ENCODE measurements around the gene MINAR2. TPM values are rescaled to one million over a fixed set of nuclear protein-coding genes. Genes with fewer than 3 reads are reported as not detected.

MINAR2 gene
- total and polyA plus RNA-seq, 4 donors = 0.09 TPM; not detected in 3

GRCh38 chr5:129760636-129761325 is 12.9 kb downstream of the MINAR2 start:
- Histone ChIP-seq H3K9ac (ENCODE audit: insufficient read depth in 1 of 2, low read length in 2 of 2) (no peak overlapping the region), H3K36me3 (ENCODE audit: control insufficient read depth in 4 of 4, insufficient read depth in 4 of 4, low read length in 4 of 4) (no peaks in the 10 kb centered on the region), H3K27ac (ENCODE audit: low read depth in 1 of 2, low read length in 1 of 2) (no peak overlapping the region), H3K4me3 (no peak overlapping the region), H3K9me3 (ENCODE audit: control insufficient read depth in 4 of 4, insufficient read depth in 3 of 4, low read length in 3 of 4) (no peaks in the 10 kb centered on the region), H3K27me3 (ENCODE audit: control insufficient read depth in 3 of 3, insufficient read depth in 3 of 3, low read length in 2 of 3) (no peaks in the 10 kb centered on the region), H3K4me1 (ENCODE audit: control insufficient read depth in 5 of 5, insufficient read depth in 5 of 5, low read length in 5 of 5) (peaks cover 0 to 18% (median 0%) of the 10 kb centered on the region in 5 donors)
- ATAC-seq (ENCODE audit: insufficient read depth, low FRiP score) (no peak), DNase-seq (peak in 2 of 3 donors; percentile 79 to 84)
- no peak for TF ChIP-seq CTCF (IDR thresholded peaks at IDR 0.05; ENCODE audit: control extremely low read depth, extremely low read depth)
- 86 to 91% methylated on average over 1 of the region's 1 CpG for WGBS, 2 donors

- Histone ChIP-seq H3K27ac (ENCODE audit: low read depth in 1 of 2, low read length in 1 of 2) (no peak overlapping the region), H3K4me1 (ENCODE audit: control insufficient read depth in 5 of 5, insufficient read depth in 5 of 5, low read length in 5 of 5) (peaks cover 0 to 18% (median 0%) of the 10 kb centered on the region in 5 donors), H3K27me3 (ENCODE audit: control insufficient read depth in 3 of 3, insufficient read depth in 3 of 3, low read length in 2 of 3) (no peaks in the 10 kb centered on the region), H3K9ac (ENCODE audit: insufficient read depth in 1 of 2, low read length in 2 of 2) (no peak overlapping the region), H3K4me3 (no peak overlapping the region), H3K9me3 (ENCODE audit: control insufficient read depth in 4 of 4, insufficient read depth in 3 of 4, low read length in 3 of 4) (no peaks in the 10 kb centered on the region), H3K36me3 (ENCODE audit: control insufficient read depth in 4 of 4, insufficient read depth in 4 of 4, low read length in 4 of 4) (no peaks in the 10 kb centered on the region)
- ATAC-seq (ENCODE audit: insufficient read depth, low FRiP score) (no peak), DNase-seq (no peak)
- no peak for TF ChIP-seq CTCF (IDR thresholded peaks at IDR 0.05; ENCODE audit: control extremely low read depth, extremely low read depth)
- WGBS, 2 donors = 93 to 95% methylated on average over 1 of the region's 1 CpG
These were observed 15.8 kb downstream of the MINAR2 start for GRCh38 chr5:129763651-129764050.

- no peak overlapping the region for H3K27ac ChIP-seq (ENCODE audit: low read depth in 1 of 2, low read length in 1 of 2)
- 87 to 88% methylated on average over 2 of the region's 2 CpGs for WGBS, 2 donors
- no peak for ATAC-seq (ENCODE audit: insufficient read depth, low FRiP score)
- no peak overlapping the region for H3K4me3 ChIP-seq
- no peak for TF ChIP-seq CTCF (IDR thresholded peaks at IDR 0.05; ENCODE audit: control extremely low read depth, extremely low read depth)
- peaks cover 0 to 14% (median 7%) of the 10 kb centered on the region in 5 donors for H3K4me1 ChIP-seq (ENCODE audit: control insufficient read depth in 5 of 5, insufficient read depth in 5 of 5, low read length in 5 of 5)
- DNase-seq = no peak
- no peaks in the 10 kb centered on the region for H3K27me3 ChIP-seq (ENCODE audit: control insufficient read depth in 3 of 3, insufficient read depth in 3 of 3, low read length in 2 of 3)
- H3K9ac ChIP-seq (ENCODE audit: insufficient read depth in 1 of 2, low read length in 2 of 2) = no peak overlapping the region
- no peaks in the 10 kb centered on the region for H3K36me3 ChIP-seq (ENCODE audit: control insufficient read depth in 4 of 4, insufficient read depth in 4 of 4, low read length in 4 of 4)
- H3K9me3 ChIP-seq (ENCODE audit: control insufficient read depth in 4 of 4, insufficient read depth in 3 of 4, low read length in 3 of 4) = no peaks in the 10 kb centered on the region
These were observed 18.9 kb downstream of the MINAR2 start for GRCh38 chr5:129766798-129767197.

Data from lung (tissue), 12 donors.